ENCODE results near the gene LYRM7. TPM values are rescaled to one million over a fixed set of nuclear protein-coding genes. Genes with fewer than 3 reads are reported as not detected.

The LYRM7 gene
- 3.3 and 5.1 TPM in 2 replicates for total RNA-seq

GRCh38 chr5:131170540-131171275 lies at the start of gene LYRM7:
LYRM7 (plus strand) TSS chr5:131170944; CDS start chr5:131171021, 77 bp downstream.

GRCh38 chr5:131165119-131165727 lies 5.5 kb upstream of the LYRM7 start, which contains the start of gene HINT1:
HINT1 (minus strand) TSS chr5:131165256; CDS start chr5:131165205, 51 bp downstream.

Other genes with a start within 250 kb of the LYRM7 start
- 172 and 237 TPM in 2 replicates for gene HINT1, start 5.7 kb upstream of the LYRM7 start, total RNA-seq
- gene CDC42SE2, start 93.1 kb downstream of the LYRM7 start, total RNA-seq: 6.5 and 11.0 TPM in 2 replicates